ENCODE measurements around the gene IL1F10. TPM values are rescaled to one million over a fixed set of nuclear protein-coding genes. Genes with fewer than 3 reads are reported as not detected.

IL1F10 gene, protein sequence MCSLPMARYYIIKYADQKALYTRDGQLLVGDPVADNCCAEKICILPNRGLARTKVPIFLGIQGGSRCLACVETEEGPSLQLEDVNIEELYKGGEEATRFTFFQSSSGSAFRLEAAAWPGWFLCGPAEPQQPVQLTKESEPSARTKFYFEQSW
- not detected in 2 replicates for total RNA-seq

DNA sequence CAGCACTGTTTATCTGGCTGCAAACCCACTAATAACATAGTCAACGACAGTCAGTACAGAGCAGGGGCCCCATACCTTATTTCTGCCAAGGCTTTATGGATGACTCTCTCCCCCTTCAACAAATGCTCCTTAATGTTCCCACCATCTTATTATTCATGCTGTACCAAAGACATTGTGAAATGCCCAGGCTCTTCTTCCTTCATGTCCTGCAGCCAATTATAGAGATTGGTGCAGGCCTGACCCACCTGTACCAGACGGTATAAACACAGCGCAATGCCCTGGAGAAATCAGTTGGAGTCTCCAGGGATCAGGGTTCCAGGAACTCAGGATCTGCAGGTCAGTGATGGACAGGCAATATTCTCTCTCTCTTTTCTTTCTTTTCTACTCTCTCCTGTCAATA is at the start of gene IL1F10:
Gene IL1F10 (plus strand): TSS at position 290 of the 400 bp plus-strand sequence. CDS start 4,769 bp downstream, outside the sequence.
- DNase-seq (ENCODE audit: low read depth, low spot score) = no peak

DNA sequence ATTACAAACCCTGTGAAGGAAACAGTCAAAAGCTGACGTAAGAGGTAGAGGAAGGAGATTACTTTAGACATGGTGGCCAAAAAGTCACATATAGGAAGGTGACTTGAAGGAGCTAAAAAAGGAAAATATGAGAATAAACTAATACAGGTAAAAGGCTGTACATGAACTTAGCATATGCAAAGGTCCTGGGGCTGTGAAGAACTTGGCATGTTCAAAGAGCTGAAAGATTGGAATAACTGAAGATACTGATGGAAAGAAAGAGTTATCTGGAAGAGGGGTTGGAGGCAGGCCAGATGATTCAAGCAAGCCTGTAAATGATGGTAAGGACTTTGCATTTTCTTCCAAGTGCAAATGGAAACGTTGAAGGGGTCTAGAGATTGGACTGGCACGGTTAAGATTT is 49.3 kb upstream of the IL1F10 start:
- no peak for DNase-seq (ENCODE audit: low read depth, low spot score)

DNA sequence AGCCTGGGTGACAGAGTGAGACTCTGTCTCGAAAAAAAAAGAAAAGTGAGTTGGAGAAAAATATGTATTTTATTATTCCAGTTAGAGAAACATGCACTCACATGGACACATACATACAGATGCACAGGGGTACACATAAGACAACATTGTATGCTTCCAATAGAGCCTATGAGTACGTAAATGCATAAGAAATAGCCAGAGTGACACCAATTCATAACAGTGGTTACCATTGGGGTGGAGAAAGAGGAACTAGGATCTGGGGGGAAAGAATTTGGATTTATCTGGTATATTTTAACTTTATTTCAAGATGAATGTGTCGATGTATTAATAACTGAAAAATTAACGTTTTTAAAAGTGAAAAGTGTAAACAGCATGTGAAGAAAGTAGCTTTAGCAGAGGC is 46.5 kb upstream of the IL1F10 start:
- no peak for DNase-seq (ENCODE audit: low read depth, low spot score)

DNA sequence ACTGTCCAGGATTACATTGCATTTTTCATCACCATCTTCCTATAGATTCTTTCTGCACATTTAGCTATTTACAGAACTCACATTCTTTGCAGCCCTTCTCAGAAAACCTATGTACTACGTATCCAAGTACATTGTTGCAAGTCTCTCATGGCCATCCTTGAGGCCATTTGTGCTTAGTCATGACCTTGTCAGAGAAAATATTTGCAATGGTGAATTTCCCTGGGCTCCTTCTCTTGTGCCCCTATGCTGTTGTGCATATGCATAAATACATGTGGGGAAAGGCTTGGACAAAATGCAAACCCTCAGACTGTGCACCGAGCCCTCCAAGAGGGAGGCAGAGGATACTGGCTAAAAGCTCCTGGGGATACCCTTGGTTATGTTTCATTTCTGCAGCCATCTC is 43.0 kb upstream of the IL1F10 start:
- no peak for DNase-seq (ENCODE audit: low read depth, low spot score)

DNA sequence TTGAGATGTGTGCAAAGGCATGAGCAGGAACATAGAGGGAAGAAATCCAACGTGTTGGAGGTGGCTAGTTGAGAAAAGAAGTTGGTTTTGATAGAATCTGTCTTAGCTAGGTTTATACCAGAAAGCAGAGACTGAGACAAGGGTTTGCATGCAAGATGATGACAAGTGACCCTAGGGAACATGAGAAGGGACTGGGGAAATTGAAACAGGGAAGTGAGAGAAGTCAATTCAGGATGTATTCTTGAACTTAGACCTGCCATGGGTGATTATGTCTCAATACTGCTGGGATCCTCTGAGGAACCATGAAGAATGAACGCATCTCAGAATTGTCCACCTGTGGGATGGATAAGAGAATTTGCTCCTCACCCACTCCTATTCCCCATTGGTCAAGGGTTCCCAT is 42.0 kb upstream of the IL1F10 start:
- no peak for DNase-seq (ENCODE audit: low read depth, low spot score)

DNA sequence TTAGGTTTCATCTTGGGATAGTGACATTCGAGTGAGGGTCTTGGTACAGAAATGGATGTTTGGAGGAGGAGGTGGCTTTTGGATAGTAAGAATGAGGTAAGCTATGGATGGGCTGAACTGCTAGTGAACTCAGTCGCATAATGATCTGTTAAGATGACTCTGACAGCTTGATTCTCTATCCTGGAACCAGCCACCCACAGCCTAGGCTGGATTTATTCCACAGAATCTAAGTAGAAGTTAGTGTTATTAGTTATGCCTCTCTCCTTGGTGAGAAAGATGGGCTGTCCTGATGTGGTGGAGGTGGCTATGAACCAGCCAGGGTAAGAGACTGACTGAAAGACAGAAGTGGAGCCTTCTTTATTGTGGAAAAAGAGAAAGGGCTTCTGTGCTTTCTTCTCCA is 40.1 kb upstream of the IL1F10 start:
- no peak for DNase-seq (ENCODE audit: low read depth, low spot score)

DNA sequence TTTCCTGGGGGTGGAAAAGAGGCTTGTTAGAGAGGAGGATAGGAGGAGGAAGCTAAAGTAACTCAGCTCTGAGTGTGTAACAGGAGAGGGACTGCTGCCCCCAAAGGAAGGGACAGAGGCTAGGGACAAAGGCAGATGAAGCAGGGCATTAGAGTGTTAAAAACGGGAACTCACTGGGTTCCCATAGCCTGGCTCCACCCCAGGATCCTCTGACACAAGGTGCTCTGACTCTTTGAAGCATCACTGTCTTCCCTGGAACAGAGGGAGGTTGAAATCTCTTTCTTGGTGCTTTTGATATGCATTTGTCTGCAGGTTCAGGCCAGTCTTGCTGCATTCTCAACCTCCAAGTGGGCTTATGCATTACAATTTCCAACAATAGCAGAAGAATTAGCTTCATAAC is 39.7 kb upstream of the IL1F10 start:
- no peak for DNase-seq (ENCODE audit: low read depth, low spot score)

DNA sequence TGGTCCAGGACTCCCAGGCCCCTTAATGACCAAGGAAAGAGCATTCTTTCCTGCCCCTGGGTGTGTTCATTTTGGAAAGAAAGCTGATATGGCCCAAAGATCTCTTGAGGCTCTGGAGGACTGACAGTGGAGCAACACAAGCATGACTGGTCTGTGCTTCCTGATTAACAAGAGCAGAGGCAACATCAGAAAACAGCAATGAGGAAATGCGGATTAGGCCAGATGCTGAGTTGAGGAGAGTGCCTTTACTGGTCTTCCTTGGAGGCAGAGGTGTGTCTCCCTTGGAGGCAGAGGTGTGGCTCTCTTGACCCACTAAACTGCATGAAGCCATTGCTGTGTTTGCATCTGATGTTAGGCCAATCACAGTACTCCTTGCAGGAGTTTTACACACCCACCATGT is 35.0 kb upstream of the IL1F10 start:
- DNase-seq (ENCODE audit: low read depth, low spot score) = no peak

DNA sequence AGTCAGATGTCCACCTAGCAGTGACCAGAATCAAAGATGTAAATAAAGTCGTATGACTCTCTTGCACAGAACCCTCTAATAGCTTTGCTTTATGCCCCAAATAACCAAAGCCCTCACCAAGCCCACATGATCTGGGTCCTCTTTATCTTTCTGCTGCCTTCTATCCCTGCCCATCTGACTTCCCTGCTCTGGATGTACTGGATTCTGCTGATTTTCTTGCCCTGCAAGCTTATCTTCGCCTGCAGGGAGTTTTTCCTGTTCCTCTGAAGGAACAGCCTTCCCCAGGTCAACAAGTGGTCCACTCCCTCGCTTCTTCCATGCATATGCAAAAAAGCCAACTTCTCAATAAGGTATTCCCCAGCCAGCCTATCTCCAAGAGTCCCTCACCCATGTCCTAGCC is 33.8 kb upstream of the IL1F10 start:
- no peak for DNase-seq (ENCODE audit: low read depth, low spot score)

DNA sequence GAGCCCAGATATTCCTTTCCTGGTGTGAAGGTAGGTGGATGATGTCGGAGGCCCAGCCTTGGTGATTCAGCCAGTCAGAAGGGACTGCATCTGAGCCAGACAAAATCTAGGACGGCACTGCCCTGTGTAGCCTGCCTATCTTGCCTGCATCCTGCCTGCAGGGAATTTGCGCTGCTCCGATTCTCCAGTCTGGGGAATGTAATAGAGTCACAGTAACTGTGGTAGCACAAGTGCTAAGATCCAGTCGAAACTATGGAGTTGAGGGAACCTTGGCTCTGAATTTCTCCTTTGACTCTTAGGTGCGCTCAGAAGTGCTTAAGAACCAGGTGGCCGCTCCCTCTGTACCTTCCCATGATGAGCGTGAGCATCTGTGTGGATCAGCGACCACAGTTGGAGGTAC is 31.0 kb upstream of the IL1F10 start:
- no peak for DNase-seq (ENCODE audit: low read depth, low spot score)

DNA sequence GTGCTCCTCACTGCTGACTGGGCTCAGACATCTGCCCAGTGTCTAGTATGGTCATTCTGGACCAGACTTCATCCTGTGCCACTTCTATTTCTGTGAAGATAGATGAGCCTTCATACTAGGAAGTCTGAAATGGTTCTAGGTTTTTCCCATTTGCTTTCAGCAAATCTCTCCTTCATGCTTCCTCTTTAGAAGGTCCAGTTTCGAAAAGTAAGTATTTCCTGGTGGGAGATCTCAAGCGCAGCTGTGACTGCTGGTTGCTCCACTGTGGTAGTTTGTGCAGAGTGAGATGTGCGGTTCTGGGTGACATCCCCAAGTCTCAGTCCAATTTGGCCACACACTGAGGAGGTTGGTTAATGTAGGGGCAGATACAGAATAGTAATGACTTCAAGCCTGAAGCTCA is 29.5 kb upstream of the IL1F10 start:
- DNase-seq (ENCODE audit: low read depth, low spot score) = no peak

DNA sequence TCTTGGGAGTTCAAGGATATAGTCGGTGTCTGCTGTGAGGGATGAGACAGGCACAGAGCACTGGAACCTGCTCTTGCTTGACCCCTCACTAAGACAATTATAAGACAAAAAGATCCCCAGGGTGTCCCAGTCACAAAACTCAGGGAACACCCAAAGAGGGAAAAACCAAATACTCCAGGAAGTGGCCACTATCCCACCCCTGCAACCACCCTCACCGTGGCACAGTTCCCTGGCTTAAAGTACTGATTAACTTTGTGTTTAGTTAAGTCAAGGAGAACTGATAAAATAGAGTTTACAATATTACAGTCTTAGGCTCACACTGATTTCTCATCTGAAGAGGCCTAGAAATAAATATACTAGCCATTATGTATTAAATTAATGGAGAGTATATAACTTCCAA is 28.6 kb upstream of the IL1F10 start:
- no peak for DNase-seq (ENCODE audit: low read depth, low spot score)

DNA sequence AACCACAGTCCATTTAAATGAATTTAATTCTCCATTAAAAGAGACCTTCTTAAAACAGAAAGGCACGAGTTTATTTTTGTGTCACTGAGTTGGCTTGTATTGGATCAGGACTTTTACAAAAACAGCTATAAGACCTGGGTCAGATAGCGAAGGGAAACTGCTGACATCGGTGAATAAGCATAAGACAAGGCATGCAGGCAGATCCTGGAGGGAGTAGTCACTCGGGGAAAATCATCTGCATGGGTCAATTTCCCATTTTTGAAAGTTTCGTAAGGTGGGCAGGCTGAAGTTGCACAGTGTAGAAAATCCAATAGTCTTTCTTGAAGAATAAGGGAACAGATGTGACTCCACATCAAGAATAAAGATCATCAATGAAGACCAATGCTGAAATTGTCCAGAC is 28.1 kb upstream of the IL1F10 start:
- DNase-seq (ENCODE audit: low read depth, low spot score) = no peak

DNA sequence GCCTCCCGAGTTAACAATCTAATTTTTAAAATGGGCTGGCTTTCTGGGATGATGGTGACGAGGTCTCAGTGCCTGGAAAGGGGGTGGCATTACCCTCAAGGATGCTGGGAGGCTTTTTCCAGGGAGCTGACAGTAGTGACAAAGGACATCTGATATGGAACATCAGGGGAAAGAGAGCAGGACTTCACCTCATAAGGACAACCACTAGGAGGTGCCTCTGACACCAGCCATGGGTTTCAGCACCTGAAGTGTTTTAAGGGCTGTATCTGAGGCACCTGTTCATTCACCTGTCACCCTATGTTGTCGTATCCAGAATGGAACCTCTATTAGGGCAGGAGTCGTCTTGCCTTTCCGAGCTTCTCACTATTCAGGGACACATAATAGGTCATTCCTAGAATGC is 25.9 kb upstream of the IL1F10 start:
- no peak for DNase-seq (ENCODE audit: low read depth, low spot score)

DNA sequence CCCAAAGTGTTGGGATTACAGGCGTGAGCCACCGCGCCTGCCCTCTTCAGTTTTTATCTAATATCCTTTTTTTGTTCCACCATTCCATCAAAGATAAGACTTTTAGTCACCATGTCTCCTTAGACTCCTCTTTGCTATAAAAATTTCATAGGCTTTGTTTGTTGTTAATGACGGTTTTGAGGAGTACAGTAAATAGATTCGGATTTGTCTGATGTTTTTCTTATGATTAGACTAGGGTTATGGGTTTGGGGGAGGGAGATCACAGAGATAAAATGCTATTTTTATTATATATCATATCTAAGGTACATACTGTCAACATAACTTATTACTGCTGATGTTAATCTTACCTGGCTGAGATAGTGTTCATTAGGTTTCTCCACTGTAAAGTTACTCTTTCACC is 21.3 kb upstream of the IL1F10 start:
- no peak for DNase-seq (ENCODE audit: low read depth, low spot score)

DNA sequence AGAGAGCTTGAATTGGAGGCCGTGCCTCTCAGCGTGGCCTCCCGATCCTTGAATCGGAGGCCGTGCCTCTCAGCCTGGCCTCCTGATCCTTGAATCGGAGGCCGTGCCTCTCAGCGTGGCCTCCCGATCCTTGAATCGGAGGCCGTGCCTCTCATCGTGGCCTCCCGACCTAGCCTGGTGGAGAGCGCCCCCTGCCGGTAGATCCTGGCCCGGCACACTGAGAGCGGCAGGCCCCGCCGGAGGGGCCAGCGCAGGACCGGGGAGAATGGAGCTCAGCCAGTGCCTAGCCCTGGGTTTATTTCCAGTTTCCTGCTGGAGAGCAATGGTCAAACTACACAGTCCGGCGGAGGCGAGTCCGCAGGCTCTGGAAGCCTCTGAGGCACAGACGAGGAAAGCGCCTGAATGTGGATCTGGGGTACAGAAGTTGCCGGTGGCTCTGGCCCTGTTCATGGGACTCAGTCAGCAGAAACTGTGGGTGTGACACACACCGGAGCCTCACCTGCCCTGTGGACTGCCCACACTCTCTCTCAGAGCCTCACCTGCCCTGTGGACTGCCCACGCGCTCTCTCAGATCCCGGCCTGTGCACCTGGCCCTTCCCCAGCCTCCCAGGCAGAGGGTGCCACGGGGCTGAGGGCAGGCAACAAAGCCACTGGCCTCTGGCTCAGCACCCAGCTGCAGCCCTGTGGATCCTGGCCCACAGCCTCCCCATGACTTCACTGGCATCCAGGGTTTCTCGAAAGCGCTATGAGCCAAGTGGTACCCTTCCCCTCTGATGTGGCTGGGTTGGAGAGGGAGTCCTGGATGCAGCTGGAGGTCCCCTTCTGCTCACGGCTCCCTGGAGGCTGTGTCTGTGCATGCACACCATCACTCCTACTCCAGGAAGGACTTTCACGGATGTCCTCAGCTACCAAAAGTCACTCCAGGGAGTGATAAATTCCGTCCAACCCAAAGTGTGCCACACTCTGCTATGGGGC is 16.6 kb upstream of the IL1F10 start:
- DNase-seq (ENCODE audit: low read depth, low spot score) = no peak

DNA sequence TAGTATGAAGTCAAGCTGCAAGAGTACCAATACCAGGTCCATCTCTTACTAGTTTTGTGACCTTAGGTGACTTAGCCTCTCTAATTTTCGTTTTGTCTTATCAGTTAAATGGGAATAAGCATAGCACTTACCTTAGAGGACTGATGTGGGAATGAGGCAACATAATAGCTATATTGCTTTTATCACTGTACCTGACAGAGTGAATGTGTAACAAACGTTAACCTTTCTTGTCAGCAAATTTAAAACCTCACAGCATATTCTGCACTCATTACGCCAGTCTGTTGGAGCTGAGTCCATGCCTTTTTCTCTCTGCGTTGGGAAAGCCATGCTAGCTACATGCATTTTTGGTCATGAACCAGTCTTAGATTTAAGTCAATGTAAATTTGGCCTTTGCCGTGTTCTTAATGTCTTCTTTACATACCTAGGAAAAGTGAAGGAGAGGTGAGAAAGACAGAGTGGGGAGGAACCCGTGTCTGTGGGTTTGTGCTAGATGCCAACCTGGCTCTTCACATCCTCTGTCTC is 15.3 kb upstream of the IL1F10 start, which contains the start of gene IL36B:
Gene IL36B (minus strand): TSS at position 472 of the 522 bp plus-strand sequence.
- DNase-seq (ENCODE audit: low read depth, low spot score) = no peak

DNA sequence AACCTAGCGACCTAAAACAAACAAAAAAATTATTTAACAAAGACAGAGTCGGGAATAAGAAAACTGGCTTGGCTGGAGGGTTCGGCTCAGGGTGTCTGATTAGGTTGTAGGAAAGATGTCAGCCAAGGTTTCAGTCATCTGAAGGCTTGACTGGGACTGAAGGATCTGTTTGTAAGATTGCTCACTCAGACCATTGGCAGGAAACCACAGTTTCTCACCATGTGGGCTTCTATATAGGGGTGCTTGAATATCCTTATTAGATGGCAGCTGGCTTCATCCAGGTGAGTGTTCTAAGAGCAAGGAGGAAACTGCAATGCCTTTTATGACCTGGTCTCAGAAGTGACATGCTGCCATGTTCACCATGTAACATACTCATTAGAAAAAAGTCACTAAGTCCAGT is 14.1 kb upstream of the IL1F10 start:
- no peak for DNase-seq (ENCODE audit: low read depth, low spot score)

DNA sequence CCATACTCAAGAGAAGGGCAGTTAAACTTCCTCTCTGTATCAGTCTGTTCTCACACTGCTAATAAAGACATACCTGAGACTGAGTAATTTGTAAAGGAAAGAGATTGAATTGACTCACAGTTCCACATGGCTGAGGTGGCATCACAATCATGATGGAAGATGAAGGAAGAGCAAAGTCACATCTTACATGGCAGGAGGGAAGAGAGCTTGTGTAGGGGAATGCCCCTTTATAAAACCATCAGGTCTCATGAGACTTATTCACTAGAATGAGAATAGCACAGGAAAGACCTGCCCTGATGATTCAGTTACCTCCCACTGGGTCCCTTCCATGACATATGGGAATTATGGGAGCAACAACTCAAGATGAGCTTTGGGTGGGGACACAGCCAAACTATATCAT is 13.7 kb upstream of the IL1F10 start:
- DNase-seq (ENCODE audit: low read depth, low spot score) = no peak

DNA sequence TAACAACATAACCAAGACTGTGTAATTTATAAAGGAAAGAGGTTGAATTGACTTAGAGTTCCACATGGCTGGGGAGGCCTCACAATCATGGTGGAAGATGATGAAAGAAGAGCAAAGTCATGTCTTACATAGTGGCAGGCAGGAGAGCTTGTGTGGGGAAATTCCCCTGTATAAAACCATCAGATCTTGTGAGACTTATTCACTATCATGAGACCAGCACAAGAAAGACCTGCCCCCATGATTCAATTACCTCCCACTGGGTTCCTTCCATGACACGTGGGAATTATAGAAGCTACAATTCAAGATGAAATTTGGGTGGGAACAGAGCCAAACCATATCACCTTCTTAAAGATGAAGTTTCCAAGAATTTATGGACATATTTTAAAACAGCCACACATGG is 11.2 kb upstream of the IL1F10 start:
- DNase-seq (ENCODE audit: low read depth, low spot score) = no peak

DNA sequence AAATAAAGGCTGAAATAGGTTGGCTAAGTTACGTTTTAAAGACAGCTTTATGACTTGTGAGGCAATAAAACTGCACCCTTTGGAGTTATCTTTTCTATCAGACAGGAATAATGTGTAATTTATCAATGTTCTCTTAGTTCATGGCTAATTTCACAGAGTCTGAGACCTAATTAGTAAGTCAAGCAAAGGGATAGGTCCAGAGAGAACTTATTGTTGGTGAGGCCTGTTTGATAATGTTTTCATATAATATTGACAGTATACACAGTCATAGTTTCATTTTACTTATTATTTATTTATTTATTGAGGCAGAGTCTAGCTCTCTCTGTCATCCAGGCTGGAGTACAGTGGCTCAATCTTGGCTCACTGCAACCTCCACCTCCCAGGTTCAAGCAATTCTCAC is 10.7 kb upstream of the IL1F10 start:
- DNase-seq (ENCODE audit: low read depth, low spot score) = no peak

DNA sequence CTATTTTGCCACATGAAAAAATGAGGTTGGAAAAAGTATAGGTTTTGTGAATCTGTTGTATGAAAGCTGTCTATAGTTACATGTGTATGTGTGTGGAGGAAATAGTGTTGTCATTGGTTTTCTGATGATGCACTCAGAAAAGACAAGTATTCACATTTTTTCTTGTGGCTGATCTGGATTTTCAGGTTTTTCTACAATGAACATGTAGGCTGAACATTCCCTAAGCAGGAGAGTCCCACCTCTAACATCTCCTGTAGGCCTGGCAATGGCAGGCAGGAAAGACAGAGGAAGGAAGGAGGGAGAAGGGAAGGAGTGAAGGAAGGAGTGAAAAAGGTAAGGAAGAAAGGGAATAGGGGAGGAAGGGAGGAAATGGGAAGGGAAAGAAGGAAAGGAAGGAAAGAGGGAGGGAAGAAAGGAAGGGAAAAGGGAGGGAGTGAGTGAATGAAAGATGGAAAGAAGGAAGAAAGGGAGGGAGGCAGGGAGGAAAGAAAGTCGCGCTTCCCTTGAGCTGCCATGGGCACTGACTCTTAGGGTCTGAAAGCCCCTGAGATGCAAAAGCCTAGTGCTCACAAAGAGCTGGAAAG is 9.3 kb upstream of the IL1F10 start:
- DNase-seq (ENCODE audit: low read depth, low spot score) = no peak

Data from pulmonary artery endothelial cell (primary cell).